ENCODE results near the gene MET.

- no peak for TF ChIP-seq ZNF274 (IDR thresholded peaks at IDR 0.05; ENCODE audit: low read depth, low read length)
- no peak for TF ChIP-seq YY1 (IDR thresholded peaks at IDR 0.05; ENCODE audit: insufficient read depth, insufficient read length)
Measured at GRCh38 chr7:116696707-116697106, 24.7 kb downstream of the MET start.

Data from NT2/D1 (cell line).